Activated gamma-delta T cell (primary cell): ENCODE data around the gene DCD.

Experiments
- DNase-seq: peaks from one replicate; lab custom pipeline; 2025; lab: John Stamatoyannopoulos, UW

The DCD gene

DNA sequence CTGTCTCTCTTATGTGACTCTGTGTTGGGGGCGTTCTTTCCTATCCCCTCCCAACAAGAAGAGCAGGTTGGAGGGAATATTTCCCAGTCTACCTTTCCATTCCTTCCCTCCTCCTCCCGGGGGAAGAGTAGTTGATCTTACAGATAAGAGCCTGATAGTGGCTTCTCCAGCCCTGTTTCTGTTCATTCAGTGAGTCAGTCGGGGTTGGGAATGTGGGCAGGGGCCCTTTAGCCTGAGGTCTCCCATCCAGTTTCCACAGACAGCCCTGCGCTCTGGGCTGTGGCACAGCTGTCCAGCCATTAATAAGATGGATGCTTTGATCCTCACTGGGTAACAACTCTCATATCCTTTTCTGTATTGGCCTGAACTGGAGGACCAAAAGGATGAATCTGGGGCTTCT, 41.6 kb downstream of the DCD start:
- DNase-seq, result no peak

- DNase-seq, result no peak
Observed at GRCh38 chr12:54605138-54605970, 42.8 kb downstream of the DCD start.

DNA sequence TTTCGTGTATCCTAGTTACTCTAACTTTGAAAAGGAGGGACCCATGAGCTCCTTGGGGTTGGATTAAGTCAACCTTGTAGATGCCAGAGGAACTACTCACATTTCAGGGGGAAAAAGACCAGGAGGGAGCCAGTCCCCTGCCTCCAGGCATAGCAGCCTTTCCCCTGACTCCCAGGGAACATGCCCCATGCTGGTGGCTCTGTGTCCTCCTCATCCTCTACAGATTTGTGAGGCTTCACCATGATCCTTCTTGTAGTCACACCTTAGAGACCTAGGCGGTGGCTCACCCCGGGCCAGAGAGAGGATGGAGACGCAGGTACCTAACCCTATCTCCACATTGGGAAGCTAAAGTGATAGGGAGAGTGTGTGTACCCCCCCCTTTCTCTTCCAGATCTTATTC, 43.7 kb downstream of the DCD start:
- no peak for DNase-seq

DNA sequence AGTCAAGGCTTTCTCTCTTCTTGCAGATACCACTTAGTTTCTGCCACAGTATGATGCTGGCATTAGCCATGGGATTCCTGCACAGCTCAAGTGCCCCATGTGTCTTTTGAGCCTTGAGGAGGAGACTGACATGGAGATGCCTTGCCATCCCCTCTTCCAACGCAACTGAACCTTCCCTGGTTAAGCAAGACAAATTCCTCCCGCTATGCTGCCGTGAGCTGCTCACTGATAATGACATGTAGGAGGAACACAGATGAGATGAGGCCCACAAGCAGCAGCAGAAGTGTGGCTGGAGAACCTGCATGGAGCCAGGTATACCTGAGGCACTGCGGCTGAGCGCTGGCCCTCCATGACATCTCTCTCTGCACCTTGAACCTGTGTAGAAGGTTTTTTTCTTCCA, 44.3 kb downstream of the DCD start:
- no peak for DNase-seq

GRCh38 chr12:54603173-54603814, 44.9 kb downstream of the DCD start:
- DNase-seq, result no peak

- DNase-seq, result no peak
Observed at GRCh38 chr12:54602661-54603060, 45.5 kb downstream of the DCD start.

GRCh38 chr12:54601841-54602240, 46.3 kb downstream of the DCD start:
- DNase-seq, result no peak

- DNase-seq, result no peak
Observed at GRCh38 chr12:54598970-54599369, 49.2 kb downstream of the DCD start.

- no peak for DNase-seq
Observed at GRCh38 chr12:54596526-54596946, 51.6 kb downstream of the DCD start.

DNA sequence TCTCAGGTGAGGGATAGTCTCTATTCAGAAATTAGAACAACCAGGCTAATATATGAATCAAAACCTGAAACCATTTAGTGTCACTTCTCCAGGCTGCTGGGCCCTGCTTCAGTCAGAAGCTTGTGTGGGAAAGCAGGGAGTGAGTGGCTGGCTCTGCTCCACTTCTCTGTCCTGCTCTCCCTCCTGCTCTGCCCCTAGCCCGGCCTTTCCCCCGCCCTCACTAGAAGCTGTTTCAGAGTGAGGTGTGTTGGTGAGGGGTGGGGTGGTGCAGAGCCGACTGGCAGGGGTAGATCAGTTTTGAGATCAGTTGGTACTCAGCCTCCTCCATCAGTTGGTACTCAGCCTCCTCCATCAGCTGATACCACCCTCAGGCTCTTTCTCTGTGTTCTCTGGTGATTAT, 52.7 kb downstream of the DCD start:
- DNase-seq, result no peak
